ENCODE results near the gene LMO7.

The LMO7 gene

DNA sequence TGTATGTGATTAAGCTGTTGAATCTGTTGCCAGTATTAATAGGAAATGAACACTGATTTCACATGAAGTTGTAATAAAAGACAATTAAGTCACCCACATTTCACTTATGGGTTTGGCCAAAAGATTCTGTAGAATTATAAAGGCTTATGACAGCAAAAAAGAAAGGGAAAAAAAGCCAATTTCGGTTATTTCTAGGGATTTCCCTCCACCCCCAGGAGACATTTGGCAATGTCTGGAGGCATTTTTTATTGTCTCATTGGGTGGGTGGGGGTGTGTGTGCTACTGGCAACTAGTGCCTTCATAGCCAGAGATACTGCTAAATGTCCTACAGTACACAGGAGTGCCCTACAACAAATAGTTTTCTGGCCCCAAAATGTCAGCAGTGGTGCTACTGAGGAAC is 175.7 kb downstream of the LMO7 start:
- no CpG with 5 or more reads among the region's 1 CpG for WGBS (ENCODE audit: extremely low coverage, insufficient coverage, insufficient read length)
- no peak overlapping the region for H3K9ac ChIP-seq (ENCODE audit: low read length)

DNA sequence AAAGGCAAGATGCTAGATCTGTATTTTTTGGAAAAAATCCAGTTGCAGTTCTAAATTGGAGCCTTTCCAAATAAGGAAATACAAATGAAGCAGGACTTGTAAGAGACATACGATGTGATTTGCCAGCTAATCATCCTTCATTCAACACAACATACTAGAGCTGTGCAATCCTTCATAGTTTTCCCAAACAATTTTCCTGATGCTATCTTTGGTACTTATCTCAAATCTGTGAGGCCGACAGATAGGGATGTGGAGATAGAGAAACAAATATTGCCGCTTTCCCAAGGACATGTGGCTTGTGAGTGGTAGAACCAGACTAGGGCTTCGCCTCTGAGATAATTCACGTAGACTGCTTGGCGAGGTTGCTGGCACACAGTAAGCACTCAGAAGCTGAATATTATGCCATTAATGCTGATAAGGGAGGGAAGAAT is 176.6 kb downstream of the LMO7 start:
- Histone ChIP-seq H4K12ac (ENCODE audit: low read depth, low read length) (no peak overlapping the region), H2BK12ac (ENCODE audit: low read length) (no peak overlapping the region), H3K79me1 (ENCODE audit: low read length) (no peaks in the 10 kb centered on the region), H3K79me2 (ENCODE audit: control insufficient read depth, insufficient read depth, low read length, poor library complexity) (no peaks in the 10 kb centered on the region), H2AFZ (ENCODE audit: insufficient read depth, low read length, poor library complexity) (no peak overlapping the region), H3K4me2 (ENCODE audit: low read length) (no peak overlapping the region), H3K4me1 (ENCODE audit: control insufficient read depth in 1 of 2, insufficient read depth in 2 of 2, low read length in 2 of 2) (peaks cover 3 to 10% of the 10 kb centered on the region in 2 experiments), H3K23ac (ENCODE audit: low read length) (no peak overlapping the region), H3K36me3 (ENCODE audit: control insufficient read depth in 1 of 2, insufficient read depth in 2 of 2, low read length in 2 of 2) (peaks cover 0 to 3% of the 10 kb centered on the region in 2 experiments), H3K14ac (ENCODE audit: low read length) (no peak overlapping the region), H3K18ac (ENCODE audit: low read length) (no peak overlapping the region), H3K27ac (ENCODE audit: low read depth, low read length) (no peak overlapping the region), H3K4me3 (ENCODE audit: low read depth, low read length) (no peak overlapping the region), H2AK5ac (ENCODE audit: low read length) (no peak overlapping the region), H3K9ac (ENCODE audit: low read length) (no peak overlapping the region), H3K9me3 (ENCODE audit: insufficient read depth, low read depth, low read length) (no peaks in the 10 kb centered on the region), H3K4ac (ENCODE audit: low read depth, low read length) (no peak overlapping the region), H2BK120ac (ENCODE audit: insufficient read depth, low read length, poor library complexity) (no peak overlapping the region), H4K91ac (ENCODE audit: low read depth, low read length) (no peak overlapping the region), H4K8ac (ENCODE audit: low read depth, low read length) (no peak overlapping the region), H2BK5ac (ENCODE audit: low read depth, low read length, poor library complexity) (no peak overlapping the region), H3K27me3 (ENCODE audit: insufficient read depth, low read length) (no peaks in the 10 kb centered on the region)
- peak; percentile 65 to 86 for DNase-seq
- WGBS (ENCODE audit: extremely low coverage, insufficient coverage, insufficient read length): no CpG with 5 or more reads among the region's 6 CpGs

More for the DNA sequence above, 175.7 kb downstream of the LMO7 start:
- Histone ChIP-seq H4K91ac (ENCODE audit: low read depth, low read length) (no peak overlapping the region), H3K4ac (ENCODE audit: low read depth, low read length) (no peak overlapping the region), H3K4me3 (ENCODE audit: low read depth, low read length) (no peak overlapping the region), H4K8ac (ENCODE audit: low read depth, low read length) (no peak overlapping the region), H2BK12ac (ENCODE audit: low read length) (no peak overlapping the region), H3K4me2 (ENCODE audit: low read length) (no peak overlapping the region), H3K27ac (ENCODE audit: low read depth, low read length) (no peak overlapping the region), H2AK5ac (ENCODE audit: low read length) (no peak overlapping the region), H3K4me1 (ENCODE audit: control insufficient read depth in 1 of 2, insufficient read depth in 2 of 2, low read length in 2 of 2) (peaks cover 3 to 10% of the 10 kb centered on the region in 2 experiments), H3K79me2 (ENCODE audit: control insufficient read depth, insufficient read depth, low read length, poor library complexity) (no peaks in the 10 kb centered on the region), H3K27me3 (ENCODE audit: insufficient read depth, low read length) (no peaks in the 10 kb centered on the region), H3K9me3 (ENCODE audit: insufficient read depth, low read depth, low read length) (no peaks in the 10 kb centered on the region), H2BK5ac (ENCODE audit: low read depth, low read length, poor library complexity) (no peak overlapping the region), H3K14ac (ENCODE audit: low read length) (no peak overlapping the region), H3K36me3 (ENCODE audit: control insufficient read depth in 1 of 2, insufficient read depth in 2 of 2, low read length in 2 of 2) (peaks cover 0 to 3% of the 10 kb centered on the region in 2 experiments), H2AFZ (ENCODE audit: insufficient read depth, low read length, poor library complexity) (no peak overlapping the region), H2BK120ac (ENCODE audit: insufficient read depth, low read length, poor library complexity) (no peak overlapping the region), H4K12ac (ENCODE audit: low read depth, low read length) (no peak overlapping the region), H3K23ac (ENCODE audit: low read length) (no peak overlapping the region), H3K79me1 (ENCODE audit: low read length) (no peaks in the 10 kb centered on the region), H3K18ac (ENCODE audit: low read length) (no peak overlapping the region)
- DNase-seq: no peak

DNA sequence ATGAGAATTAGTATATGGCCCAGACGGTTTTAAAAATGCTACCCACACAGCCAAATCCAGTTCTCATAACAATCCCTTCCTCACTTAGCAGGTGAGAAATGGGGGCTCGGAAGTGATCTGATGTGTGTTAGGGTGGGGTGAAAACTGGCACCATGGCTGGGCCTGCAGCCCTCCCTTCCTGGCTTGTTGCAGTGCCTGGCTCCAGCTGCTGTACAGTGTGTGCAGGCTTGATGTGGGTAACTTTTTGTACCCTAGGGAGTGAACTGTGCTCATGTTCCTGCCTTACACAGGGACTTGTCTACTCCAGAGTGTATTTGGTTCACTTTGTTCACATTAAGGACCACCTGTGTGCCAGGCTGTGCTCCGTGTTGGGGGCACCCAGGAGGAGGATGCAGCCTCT is 177.2 kb downstream of the LMO7 start:
- Histone ChIP-seq H4K8ac (ENCODE audit: low read depth, low read length) (no peak overlapping the region), H3K23ac (ENCODE audit: low read length) (no peak overlapping the region), H2AK5ac (ENCODE audit: low read length) (no peak overlapping the region), H2BK12ac (ENCODE audit: low read length) (no peak overlapping the region), H4K91ac (ENCODE audit: low read depth, low read length) (no peak overlapping the region), H3K4ac (ENCODE audit: low read depth, low read length) (no peak overlapping the region), H3K79me1 (ENCODE audit: low read length) (no peaks in the 10 kb centered on the region), H2AFZ (ENCODE audit: insufficient read depth, low read length, poor library complexity) (no peak overlapping the region), H3K9ac (ENCODE audit: low read length) (no peak overlapping the region), H3K4me3 (ENCODE audit: low read depth, low read length) (no peak overlapping the region), H3K4me2 (ENCODE audit: low read length) (no peak overlapping the region), H2BK120ac (ENCODE audit: insufficient read depth, low read length, poor library complexity) (no peak overlapping the region), H3K18ac (ENCODE audit: low read length) (no peak overlapping the region), H3K4me1 (ENCODE audit: control insufficient read depth in 1 of 2, insufficient read depth in 2 of 2, low read length in 2 of 2) (peaks cover 3 to 10% of the 10 kb centered on the region in 2 experiments), H4K12ac (ENCODE audit: low read depth, low read length) (no peak overlapping the region), H3K79me2 (ENCODE audit: control insufficient read depth, insufficient read depth, low read length, poor library complexity) (no peaks in the 10 kb centered on the region), H3K14ac (ENCODE audit: low read length) (no peak overlapping the region), H3K27ac (ENCODE audit: low read depth, low read length) (no peak overlapping the region), H3K36me3 (ENCODE audit: control insufficient read depth in 1 of 2, insufficient read depth in 2 of 2, low read length in 2 of 2) (no peaks in the 10 kb centered on the region), H3K9me3 (ENCODE audit: insufficient read depth, low read depth, low read length) (no peaks in the 10 kb centered on the region), H3K27me3 (ENCODE audit: insufficient read depth, low read length) (no peaks in the 10 kb centered on the region), H2BK5ac (ENCODE audit: low read depth, low read length, poor library complexity) (no peak overlapping the region)
- DNase-seq: no peak
- WGBS (ENCODE audit: extremely low coverage, insufficient coverage, insufficient read length): no CpG with 5 or more reads among the region's 3 CpGs

DNA sequence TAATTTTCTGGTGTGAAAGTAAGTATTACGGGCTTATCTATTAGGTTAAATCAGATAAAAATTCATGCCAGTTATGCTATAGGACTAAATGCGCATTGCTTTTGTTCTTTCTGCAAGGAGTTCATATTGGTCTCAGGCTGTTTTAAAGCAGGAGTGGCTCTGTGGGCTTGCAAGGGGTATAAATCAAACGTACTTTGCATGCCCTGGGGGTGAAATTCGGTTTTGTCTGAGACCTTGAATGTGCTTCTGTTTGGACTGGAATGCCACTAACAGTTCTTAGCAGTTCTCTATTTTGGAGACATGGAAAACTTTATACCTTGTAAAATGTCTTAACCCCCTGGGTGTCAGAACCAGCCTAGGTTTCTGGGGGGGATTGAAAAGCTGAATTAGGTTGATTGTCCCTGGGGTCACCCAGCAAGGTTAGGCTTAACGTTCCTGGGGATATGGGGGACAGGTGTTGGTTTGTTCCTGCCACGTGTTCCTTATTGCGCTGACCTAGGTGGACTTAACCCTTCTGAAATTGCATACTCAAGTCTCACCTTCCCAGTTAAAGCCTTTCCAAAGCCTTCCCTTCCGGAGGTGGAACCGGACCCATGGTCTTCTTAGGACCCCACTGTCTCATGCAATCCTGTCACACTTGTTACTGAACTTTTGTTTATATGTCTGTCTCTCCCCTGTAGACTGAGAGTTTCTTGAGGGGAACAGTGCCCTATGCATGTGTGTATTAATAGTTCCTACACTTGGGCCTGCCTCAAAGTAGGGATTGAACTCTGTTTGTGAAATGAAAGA is 182.2 kb downstream of the LMO7 start:
- no CpG with 5 or more reads among the region's 9 CpGs for WGBS (ENCODE audit: extremely low coverage, insufficient coverage, insufficient read length)

More for the DNA sequence above, 182.2 kb downstream of the LMO7 start:
- peaks cover 1 to 13% of the 10 kb centered on the region in 2 experiments for H3K4me1 ChIP-seq (ENCODE audit: control insufficient read depth in 1 of 2, insufficient read depth in 2 of 2, low read length in 2 of 2)
- peaks cover 0 to under 1% of the 10 kb centered on the region in 2 experiments for H3K36me3 ChIP-seq (ENCODE audit: control insufficient read depth in 1 of 2, insufficient read depth in 2 of 2, low read length in 2 of 2)
- H2BK12ac ChIP-seq (ENCODE audit: low read length): no peak overlapping the region
- no peak overlapping the region for H2BK120ac ChIP-seq (ENCODE audit: insufficient read depth, low read length, poor library complexity)
- no peaks in the 10 kb centered on the region for H3K27me3 ChIP-seq (ENCODE audit: insufficient read depth, low read length)
- H3K27ac ChIP-seq (ENCODE audit: low read depth, low read length): no peak overlapping the region
- no peak overlapping the region for H3K4me2 ChIP-seq (ENCODE audit: low read length)
- no peaks in the 10 kb centered on the region for H3K79me2 ChIP-seq (ENCODE audit: control insufficient read depth, insufficient read depth, low read length, poor library complexity)
- no peaks in the 10 kb centered on the region for H3K9me3 ChIP-seq (ENCODE audit: insufficient read depth, low read depth, low read length)
- H2BK5ac ChIP-seq (ENCODE audit: low read depth, low read length, poor library complexity): no peak overlapping the region
- no peak overlapping the region for H4K91ac ChIP-seq (ENCODE audit: low read depth, low read length)
- no peak overlapping the region for H4K12ac ChIP-seq (ENCODE audit: low read depth, low read length)
- H3K23ac ChIP-seq (ENCODE audit: low read length): no peak overlapping the region
- no peaks in the 10 kb centered on the region for H3K79me1 ChIP-seq (ENCODE audit: low read length)
- H3K18ac ChIP-seq (ENCODE audit: low read length): no peak overlapping the region
- no peak overlapping the region for H3K4ac ChIP-seq (ENCODE audit: low read depth, low read length)
- H3K14ac ChIP-seq (ENCODE audit: low read length): no peak overlapping the region
- no peak overlapping the region for H2AFZ ChIP-seq (ENCODE audit: insufficient read depth, low read length, poor library complexity)
- H4K8ac ChIP-seq (ENCODE audit: low read depth, low read length): no peak overlapping the region
- no peak overlapping the region for H3K4me3 ChIP-seq (ENCODE audit: low read depth, low read length)
- H2AK5ac ChIP-seq (ENCODE audit: low read length): no peak overlapping the region
- DNase-seq: no peak
- no peak overlapping the region for H3K9ac ChIP-seq (ENCODE audit: low read length)

Measured in trophoblast cell (in vitro differentiated cells and primary cell).